Neural cell (in vitro differentiated cells): ENCODE results near the gene NELFA. TPM values are rescaled to one million over a fixed set of nuclear protein-coding genes. Genes with fewer than 3 reads are reported as not detected.

Experiments used
- H2AFZ ChIP-seq: fragments of 200-600, 300-800 bp; sonication (generic), shearing (Covaris generic); 2 replicates; pipeline ENCODE4 v1.6.0; 2014; ENCODE audit warnings: low read depth, mild to moderate bottlenecking, antibody characterized with exemption, low read length, moderate library complexity
- H3F3A ChIP-seq: fragments of 200-600 bp; shearing (Covaris generic); 2 replicates; pipeline ENCODE4 v1.6.1; 2016; ENCODE audit warnings: mild to moderate bottlenecking, moderate library complexity, mixed read lengths, antibody characterized with exemption, low read length; ENCODE audit not compliant: insufficient read depth, poor library complexity, severe bottlenecking
- H3K27ac ChIP-seq: fragments of 200-600, 300-800 bp; sonication (generic), shearing (Covaris generic); 2 replicates; pipeline ENCODE4 v1.5.1; 2014; ENCODE audit warnings: mild to moderate bottlenecking, low read length, moderate library complexity
- H3K27me3 ChIP-seq: fragments of 300-800, 200-600 bp; sonication (generic), shearing (Covaris generic); 2 replicates; pipeline ENCODE4 v1.6.0; 2014; ENCODE audit warnings: mild to moderate bottlenecking, low read depth, low read length, moderate library complexity; ENCODE audit not compliant: insufficient read depth
- H3K36me3 ChIP-seq: fragments of 300-800, 200-600 bp; sonication (generic), shearing (Covaris generic); 2 replicates; pipeline ENCODE4 v1.5.1; 2014; ENCODE audit warnings: mild to moderate bottlenecking, antibody characterized with exemption, low read length, moderate library complexity; ENCODE audit not compliant: insufficient read depth
- H3K4me2 ChIP-seq: fragments of 300-800, 200-600 bp; sonication (generic), shearing (Covaris generic); 2 replicates; pipeline ENCODE4 v1.6.0; 2014; ENCODE audit warnings: mild to moderate bottlenecking, low read length
- H3K4me3 ChIP-seq: fragments of 300-800, 200-600 bp; sonication (generic), shearing (Covaris generic); 2 replicates; pipeline ENCODE4 v1.5.1; 2014; ENCODE audit warnings: mild to moderate bottlenecking, low read length, moderate library complexity
- H3K79me2 ChIP-seq: fragments of 200-600 bp; shearing (Covaris generic); replicated peaks from 2 replicates; pipeline ENCODE4 v1.6.0; 2014; ENCODE audit warnings: mild to moderate bottlenecking, low read length, moderate library complexity; ENCODE audit not compliant: insufficient read depth
- H3K9ac ChIP-seq: fragments of 300-800, 200-600 bp; sonication (generic), shearing (Covaris generic); 2 replicates; pipeline ENCODE4 v1.6.1; 2016; ENCODE audit warnings: mild to moderate bottlenecking, low read length, mixed read lengths
- H3K9me2 ChIP-seq: fragments of 200-600 bp; shearing (Covaris generic); 2 replicates; pipeline ENCODE4 v1.6.1; 2016; ENCODE audit warnings: mild to moderate bottlenecking, low read length, mixed read lengths; ENCODE audit not compliant: insufficient read depth
- H3K9me3 ChIP-seq: fragments of 200-600, 300-800 bp; sonication (generic), shearing (Covaris generic); 2 replicates; pipeline ENCODE4 v1.6.1; 2016; ENCODE audit warnings: mild to moderate bottlenecking, mixed run types, low read length, moderate library complexity, mixed read lengths
- H4K20me1 ChIP-seq: fragments of 200-600 bp; shearing (Covaris generic); 2 replicates; pipeline ENCODE4 v1.6.1; 2016; ENCODE audit warnings: mild to moderate bottlenecking, mixed run types; ENCODE audit not compliant: insufficient read depth
- EP300 ChIP-seq: fragments of 450-650 bp; conservative IDR thresholded peaks from 2 replicates; pipeline ENCODE4 v1.6.1; 2014; ENCODE audit warnings: antibody characterized with exemption, mild to moderate bottlenecking, moderate library complexity; ENCODE audit not compliant: poor library complexity, severe bottlenecking
- EZH2 ChIP-seq: fragments of 200-600, 300-800 bp; shearing (Covaris generic), sonication (generic); IDR thresholded peaks from 2 replicates; pipeline ENCODE4 v1.6.1; 2014; ENCODE audit warnings: antibody characterized with exemption, low read length, borderline replicate concordance, mild to moderate bottlenecking; ENCODE audit not compliant: insufficient read depth, poor library complexity, severe bottlenecking
- MXI1 ChIP-seq: fragments of 450-650 bp; conservative IDR thresholded peaks from 2 replicates; pipeline ENCODE4 v1.6.1; 2014; ENCODE audit warnings: antibody characterized with exemption, mild to moderate bottlenecking; ENCODE audit not compliant: poor library complexity, severe bottlenecking
- POLR2AphosphoS5 ChIP-seq: IDR thresholded peaks from 2 replicates; pipeline ENCODE4 v1.6.1; 2012
- RAD21 ChIP-seq: fragments of 450-650 bp; conservative IDR thresholded peaks from 2 replicates; pipeline ENCODE4 v1.6.1; 2014; ENCODE audit warnings: antibody characterized with exemption, mild to moderate bottlenecking, moderate library complexity
- SMC3 ChIP-seq: fragments of 450-650 bp; conservative IDR thresholded peaks from 2 replicates; pipeline ENCODE4 v1.6.1; 2014; ENCODE audit warnings: antibody characterized with exemption, mild to moderate bottlenecking, moderate library complexity; ENCODE audit not compliant: poor library complexity
- TAF1 ChIP-seq: IDR thresholded peaks from 2 replicates; pipeline ENCODE4 v1.6.1; 2012; ENCODE audit warnings: low read depth
- polyA plus RNA-seq: library from polyadenylated mRNA; depleted of rRNA; stranded (reverse); fragments of >200 nt; gene quantifications from 2 replicates; pipeline ENCODE4 v1.2.3, GENCODE V29; 2014
- TF ChIP-seq, protein P1 (sequence below): fragments of 450-650 bp; IDR thresholded peaks from 2 replicates; pipeline ENCODE4 v1.5.1; 2014; ENCODE audit warnings: antibody characterized with exemption, mild to moderate bottlenecking, moderate library complexity; ENCODE audit not compliant: poor library complexity, severe bottlenecking
- TF ChIP-seq, protein P2 (sequence below): IDR thresholded peaks from 2 replicates; pipeline ENCODE4 v1.6.1; 2012; ENCODE audit warnings: borderline replicate concordance

Gene NELFA
- polyA plus RNA-seq, 1 donor from 2014 or later: 40.5 TPM

DNA sequence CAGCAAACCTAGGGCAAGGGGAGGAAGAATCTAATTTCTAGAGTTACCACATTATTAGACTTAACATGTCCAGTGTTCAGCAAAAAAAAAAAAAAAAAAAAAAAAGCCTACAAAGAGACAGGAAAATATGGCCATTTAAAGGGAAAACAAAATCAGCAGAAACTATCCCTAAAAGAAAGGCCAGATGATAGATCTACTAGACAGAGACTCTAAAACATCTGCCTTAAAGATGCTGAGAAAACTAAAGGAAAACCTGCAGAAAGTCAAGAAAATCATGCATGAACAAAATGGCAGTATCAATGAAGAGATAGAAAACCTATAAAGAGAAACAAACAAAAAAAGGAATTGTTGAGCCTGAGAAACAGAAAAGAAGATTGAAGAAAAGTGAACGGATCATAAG, 43.8 kb downstream of the NELFA start:
- no peaks in the 10 kb centered on the region for H3K36me3 ChIP-seq
- no peaks in the 10 kb centered on the region for H4K20me1 ChIP-seq

DNA sequence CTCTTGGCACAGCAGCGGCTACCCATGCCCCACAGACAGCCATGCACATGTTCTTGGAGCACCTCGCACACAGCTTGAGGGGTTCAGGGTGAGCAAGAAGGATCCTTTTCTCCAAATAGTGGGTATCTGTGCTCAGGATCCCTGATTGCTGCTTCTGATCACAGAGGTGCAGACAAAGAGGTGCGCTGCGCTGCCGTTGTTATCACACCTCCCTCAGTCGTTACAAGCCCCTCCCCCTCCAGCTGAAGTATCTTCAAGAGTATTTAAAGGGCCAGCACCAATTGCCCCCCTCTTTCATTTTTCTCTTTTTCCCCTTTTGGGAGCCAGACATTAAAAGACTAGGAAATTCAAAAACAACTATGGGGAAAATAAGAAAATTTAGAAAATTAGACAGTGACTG, 44.3 kb downstream of the NELFA start:
- Histone ChIP-seq H3K27ac (no peak overlapping the region), H3K4me2 (no peak overlapping the region)
- no peak for TF ChIP-seq EZH2
- TF ChIP-seq, protein P1, sequence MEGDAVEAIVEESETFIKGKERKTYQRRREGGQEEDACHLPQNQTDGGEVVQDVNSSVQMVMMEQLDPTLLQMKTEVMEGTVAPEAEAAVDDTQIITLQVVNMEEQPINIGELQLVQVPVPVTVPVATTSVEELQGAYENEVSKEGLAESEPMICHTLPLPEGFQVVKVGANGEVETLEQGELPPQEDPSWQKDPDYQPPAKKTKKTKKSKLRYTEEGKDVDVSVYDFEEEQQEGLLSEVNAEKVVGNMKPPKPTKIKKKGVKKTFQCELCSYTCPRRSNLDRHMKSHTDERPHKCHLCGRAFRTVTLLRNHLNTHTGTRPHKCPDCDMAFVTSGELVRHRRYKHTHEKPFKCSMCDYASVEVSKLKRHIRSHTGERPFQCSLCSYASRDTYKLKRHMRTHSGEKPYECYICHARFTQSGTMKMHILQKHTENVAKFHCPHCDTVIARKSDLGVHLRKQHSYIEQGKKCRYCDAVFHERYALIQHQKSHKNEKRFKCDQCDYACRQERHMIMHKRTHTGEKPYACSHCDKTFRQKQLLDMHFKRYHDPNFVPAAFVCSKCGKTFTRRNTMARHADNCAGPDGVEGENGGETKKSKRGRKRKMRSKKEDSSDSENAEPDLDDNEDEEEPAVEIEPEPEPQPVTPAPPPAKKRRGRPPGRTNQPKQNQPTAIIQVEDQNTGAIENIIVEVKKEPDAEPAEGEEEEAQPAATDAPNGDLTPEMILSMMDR: no peak
- TF ChIP-seq SMC3: no peak

More for the DNA sequence above, 43.8 kb downstream of the NELFA start:
- H3K9me3 ChIP-seq: no peaks in the 10 kb centered on the region
- no peak overlapping the region for H3K4me3 ChIP-seq
- H3F3A ChIP-seq: no peaks in the 10 kb centered on the region
- no peak overlapping the region for H3K27ac ChIP-seq
- H3K9ac ChIP-seq: no peak overlapping the region
- no peaks in the 10 kb centered on the region for H3K9me2 ChIP-seq
- TF ChIP-seq SMC3 (no peak), EZH2 (no peak), MXI1 (no peak), EP300 (no peak), POLR2AphosphoS5 (no peak), RAD21 (no peak), TAF1 (no peak)
- TF ChIP-seq, protein P2, sequence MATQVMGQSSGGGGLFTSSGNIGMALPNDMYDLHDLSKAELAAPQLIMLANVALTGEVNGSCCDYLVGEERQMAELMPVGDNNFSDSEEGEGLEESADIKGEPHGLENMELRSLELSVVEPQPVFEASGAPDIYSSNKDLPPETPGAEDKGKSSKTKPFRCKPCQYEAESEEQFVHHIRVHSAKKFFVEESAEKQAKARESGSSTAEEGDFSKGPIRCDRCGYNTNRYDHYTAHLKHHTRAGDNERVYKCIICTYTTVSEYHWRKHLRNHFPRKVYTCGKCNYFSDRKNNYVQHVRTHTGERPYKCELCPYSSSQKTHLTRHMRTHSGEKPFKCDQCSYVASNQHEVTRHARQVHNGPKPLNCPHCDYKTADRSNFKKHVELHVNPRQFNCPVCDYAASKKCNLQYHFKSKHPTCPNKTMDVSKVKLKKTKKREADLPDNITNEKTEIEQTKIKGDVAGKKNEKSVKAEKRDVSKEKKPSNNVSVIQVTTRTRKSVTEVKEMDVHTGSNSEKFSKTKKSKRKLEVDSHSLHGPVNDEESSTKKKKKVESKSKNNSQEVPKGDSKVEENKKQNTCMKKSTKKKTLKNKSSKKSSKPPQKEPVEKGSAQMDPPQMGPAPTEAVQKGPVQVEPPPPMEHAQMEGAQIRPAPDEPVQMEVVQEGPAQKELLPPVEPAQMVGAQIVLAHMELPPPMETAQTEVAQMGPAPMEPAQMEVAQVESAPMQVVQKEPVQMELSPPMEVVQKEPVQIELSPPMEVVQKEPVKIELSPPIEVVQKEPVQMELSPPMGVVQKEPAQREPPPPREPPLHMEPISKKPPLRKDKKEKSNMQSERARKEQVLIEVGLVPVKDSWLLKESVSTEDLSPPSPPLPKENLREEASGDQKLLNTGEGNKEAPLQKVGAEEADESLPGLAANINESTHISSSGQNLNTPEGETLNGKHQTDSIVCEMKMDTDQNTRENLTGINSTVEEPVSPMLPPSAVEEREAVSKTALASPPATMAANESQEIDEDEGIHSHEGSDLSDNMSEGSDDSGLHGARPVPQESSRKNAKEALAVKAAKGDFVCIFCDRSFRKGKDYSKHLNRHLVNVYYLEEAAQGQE: no peak
- TF ChIP-seq, protein P1: no peak
- H3K79me2 ChIP-seq: no peaks in the 10 kb centered on the region
- no peak overlapping the region for H2AFZ ChIP-seq
- no peak overlapping the region for H3K4me2 ChIP-seq
- no peaks in the 10 kb centered on the region for H3K27me3 ChIP-seq

More for the DNA sequence above, 44.3 kb downstream of the NELFA start:
- H2AFZ ChIP-seq: no peak overlapping the region
- H3F3A ChIP-seq: no peaks in the 10 kb centered on the region
- no peak overlapping the region for H3K4me3 ChIP-seq
- no peaks in the 10 kb centered on the region for H3K9me3 ChIP-seq
- no peak overlapping the region for H3K9ac ChIP-seq
- no peaks in the 10 kb centered on the region for H4K20me1 ChIP-seq
- no peaks in the 10 kb centered on the region for H3K36me3 ChIP-seq
- H3K9me2 ChIP-seq: no peaks in the 10 kb centered on the region
- no peaks in the 10 kb centered on the region for H3K27me3 ChIP-seq
- no peaks in the 10 kb centered on the region for H3K79me2 ChIP-seq
